NCI-H2196 treated with DMSO at 0.1 percent for 48 hours (cell line): ENCODE measurements around the gene DERL2.

Source experiments
- DNase-seq: peaks from one replicate; lab custom pipeline; 2025; ENCODE audit not compliant: unreplicated experiment; lab: John Stamatoyannopoulos, UW

DERL2 gene

GRCh38 chr17:5485270-5486205 is at the start of gene DERL2:
Gene DERL2 (minus strand): TSS chr17:5486178. CDS start chr17:5486161, 17 bp downstream.
- no peak for DNase-seq

DNA sequence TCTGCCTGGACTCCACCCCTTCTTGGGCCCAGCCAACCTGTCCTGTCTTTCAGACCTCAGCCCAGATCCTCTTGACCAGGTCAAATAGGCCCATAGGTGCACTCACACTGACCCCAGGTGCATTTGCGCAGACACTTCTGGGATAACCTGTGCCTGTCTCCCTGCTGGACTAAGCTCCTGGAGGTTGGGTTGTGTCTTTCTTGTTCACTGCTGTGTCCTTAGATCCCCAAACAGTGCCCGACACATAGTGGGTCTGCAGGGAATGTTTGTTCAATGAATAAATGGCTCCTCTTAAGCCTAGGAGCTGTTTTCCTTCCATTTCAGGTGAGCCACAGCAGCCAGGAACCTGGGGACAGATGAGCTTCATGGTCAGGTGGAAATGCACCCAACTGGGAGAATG is 49.5 kb upstream of the DERL2 start:
- no peak for DNase-seq

GRCh38 chr17:5533486-5534315 is 47.7 kb upstream of the DERL2 start:
- no peak for DNase-seq

DNA sequence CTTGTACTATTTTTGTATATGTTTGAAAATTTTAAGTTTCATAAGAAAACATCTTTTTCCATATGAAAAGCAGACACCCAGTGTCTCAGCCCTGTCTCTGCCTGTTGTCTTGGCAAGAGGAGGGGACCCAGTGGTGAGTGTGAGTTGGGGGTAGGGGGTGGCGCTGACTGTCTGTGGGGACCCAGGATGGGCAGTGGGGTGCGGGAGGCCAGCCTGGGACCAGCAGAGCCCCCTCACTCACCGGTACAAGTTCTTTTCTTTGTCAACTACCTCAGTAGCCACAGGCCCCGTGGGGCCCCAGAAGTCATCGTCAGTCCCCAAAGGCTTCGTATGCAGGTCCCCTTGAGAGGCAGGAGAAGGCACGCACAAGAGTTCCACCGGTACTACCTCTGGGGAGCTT is 46.6 kb upstream of the DERL2 start:
- DNase-seq = no peak

DNA sequence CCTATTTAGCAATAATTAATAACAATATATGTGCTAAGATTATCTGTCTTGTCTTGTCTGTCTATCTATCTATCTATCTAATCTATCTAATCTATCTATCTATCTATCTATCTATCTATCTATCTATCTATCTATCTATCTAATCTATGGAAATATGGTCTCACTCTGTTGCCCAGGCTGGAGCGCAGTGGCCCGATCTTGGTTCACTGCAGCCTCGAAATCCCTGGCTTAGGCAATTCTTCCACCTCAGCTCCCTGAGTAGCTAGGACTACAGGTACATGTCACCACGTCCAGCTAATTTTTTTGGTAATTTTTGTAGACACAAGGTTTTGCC is 45.1 kb upstream of the DERL2 start:
- no peak for DNase-seq

- DNase-seq = no peak
Observed at GRCh38 chr17:5530265-5531084, 44.5 kb upstream of the DERL2 start.

GRCh38 chr17:5527601-5528250 is 41.7 kb upstream of the DERL2 start:
- no peak for DNase-seq

GRCh38 chr17:5526821-5527598 is 41.0 kb upstream of the DERL2 start:
- DNase-seq = peak; percentile 1

- DNase-seq = no peak
Observed at GRCh38 chr17:5523249-5523648, 37.3 kb upstream of the DERL2 start.

DNA sequence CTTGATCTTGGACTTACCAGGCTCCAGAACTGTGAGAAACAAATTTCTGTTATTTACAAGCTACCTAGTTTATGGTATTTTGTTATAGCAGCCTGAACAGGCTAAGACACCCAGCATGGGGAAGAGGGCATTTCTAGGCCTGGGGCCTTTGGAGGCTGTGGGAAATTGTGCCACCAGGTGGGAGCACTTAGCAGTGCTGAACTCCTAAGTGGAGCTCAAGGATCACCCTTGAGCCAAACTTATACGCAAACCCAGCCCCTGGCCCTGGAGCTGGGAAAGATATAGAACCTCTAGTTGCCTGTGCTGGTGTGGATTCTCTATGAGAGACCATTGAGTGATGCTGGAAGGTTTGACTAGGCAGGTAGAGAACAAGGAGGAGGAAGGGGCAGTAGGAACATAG is 36.5 kb upstream of the DERL2 start:
- no peak for DNase-seq

DNA sequence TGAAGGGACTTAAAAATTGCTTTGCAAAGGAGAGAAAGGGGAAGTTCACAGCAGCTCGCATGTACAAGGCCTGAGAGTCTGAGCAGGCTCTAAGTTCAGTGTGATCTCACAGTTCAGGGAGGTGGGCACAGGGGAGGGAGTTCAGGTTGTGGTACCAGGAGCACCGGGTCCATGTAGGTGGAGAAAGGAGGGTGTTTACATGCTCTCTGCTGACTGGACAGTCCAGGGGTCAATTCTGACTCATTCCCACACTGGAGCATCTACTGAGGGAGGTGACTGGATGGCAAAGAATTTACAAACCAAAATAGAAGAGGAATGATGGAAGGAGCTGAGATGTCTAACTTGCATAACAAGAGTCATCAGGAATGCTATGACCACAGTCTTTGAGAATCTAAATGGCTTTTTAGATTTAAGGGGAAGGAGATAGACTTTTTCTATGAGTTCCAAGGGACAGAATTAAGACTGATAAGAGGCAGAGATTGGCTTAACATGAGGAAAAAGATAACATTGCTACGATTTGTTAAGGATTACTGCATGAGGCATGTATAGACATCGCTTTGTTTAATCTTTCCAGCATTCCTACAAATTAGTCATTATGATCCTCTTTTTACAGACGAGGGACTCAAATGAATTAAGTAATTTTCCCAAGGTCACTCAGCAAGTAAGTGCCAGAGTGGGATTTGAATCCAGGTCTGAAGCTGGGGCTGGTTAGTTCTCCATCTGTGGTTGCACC is 30.2 kb upstream of the DERL2 start:
- DNase-seq = no peak

DNA sequence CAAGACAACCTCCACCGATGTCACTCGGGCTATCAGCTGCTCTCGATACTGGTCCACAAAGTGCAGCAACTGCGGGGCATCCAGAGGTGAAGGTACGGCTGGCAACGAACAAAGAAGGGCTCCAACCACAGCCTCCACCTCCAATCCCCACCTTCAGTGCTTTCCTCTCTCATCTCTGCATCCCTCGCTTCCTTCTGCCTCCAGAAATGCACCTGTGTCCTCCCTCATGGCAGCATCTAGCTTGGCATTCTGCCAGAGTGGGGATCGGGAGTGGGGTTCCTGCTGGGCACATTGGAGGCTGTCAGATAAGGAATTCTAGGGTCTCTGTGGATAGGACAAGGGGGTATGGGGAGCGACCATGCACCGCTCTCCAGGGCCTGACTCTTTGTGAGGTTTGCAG is 29.0 kb upstream of the DERL2 start:
- no peak for DNase-seq

DNA sequence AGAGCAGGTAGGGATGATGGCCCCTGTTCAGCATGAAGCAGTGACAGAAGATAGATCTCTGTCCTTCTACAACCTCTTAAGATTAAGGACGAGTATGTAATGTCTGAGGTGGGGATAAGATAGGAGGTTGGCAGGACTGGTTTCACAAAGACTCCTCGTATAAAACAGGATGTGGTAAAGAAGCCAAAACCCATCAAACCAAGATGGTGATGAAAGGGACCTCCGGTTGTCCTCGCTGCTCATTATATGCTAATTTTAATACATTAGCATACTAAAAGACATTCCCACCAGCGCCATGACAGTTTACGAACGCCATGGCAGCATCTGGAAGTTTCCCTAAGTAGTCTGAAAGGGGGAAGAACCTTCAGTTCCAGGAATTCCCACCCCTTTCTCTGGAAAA is 27.6 kb upstream of the DERL2 start:
- DNase-seq = no peak

DNA sequence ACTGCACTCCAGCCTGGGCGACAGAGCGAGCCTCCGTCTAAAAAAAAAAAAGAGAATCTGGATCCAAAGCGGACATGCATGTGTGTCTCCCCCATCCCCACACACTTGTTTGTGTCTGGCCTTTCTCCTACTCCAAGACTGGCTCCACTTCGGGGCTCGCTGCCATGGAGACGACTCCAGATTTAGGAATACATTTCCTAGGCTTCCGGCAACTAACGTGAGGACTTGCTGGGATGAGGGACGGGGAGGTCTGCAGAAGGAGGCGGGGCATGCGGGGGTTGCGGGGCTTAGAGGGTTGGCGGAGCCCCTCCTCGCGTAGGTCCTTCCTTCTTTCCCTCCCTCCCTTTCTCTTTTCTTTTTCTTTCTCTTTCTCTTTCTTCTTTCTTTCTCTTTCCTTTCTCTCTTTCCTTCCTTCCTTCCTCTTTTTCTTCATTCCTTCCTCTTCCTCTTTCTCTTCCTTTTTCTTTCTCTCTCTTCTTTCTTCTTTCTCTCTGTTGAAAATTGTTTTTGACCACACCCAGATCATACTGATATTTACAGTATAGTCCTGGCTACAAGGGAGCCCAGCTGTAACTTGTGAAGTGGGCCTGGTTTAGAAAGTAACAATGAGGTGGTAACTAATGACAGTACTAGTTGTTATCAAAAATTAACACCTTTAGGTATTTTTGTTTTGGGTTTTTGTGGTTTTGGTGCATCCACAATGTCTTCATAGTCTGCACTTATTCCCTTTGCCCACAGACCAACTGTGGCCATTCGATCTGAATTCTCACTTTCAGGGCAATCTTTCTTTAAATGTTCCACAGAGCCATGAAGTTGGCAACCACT is 25.6 kb upstream of the DERL2 start:
- no peak for DNase-seq

DNA sequence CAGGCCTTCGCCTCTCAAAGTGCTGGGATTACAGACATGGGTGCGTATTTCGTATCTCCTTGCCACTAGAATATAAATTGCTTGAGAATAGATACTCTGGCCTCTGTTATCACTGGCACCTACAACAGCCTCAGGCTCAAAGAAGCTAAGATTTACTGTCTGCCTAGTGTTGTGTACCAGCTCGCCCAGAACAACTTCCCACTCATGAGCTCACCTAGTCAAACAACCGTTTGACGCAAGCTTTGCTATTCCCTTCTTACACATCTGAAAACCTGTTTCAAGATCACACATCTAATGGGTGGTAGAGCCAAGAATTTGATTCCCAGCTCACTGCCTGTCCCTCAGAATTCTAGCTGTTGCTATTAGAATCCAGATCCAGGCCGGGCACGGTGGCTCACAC is 24.8 kb upstream of the DERL2 start:
- DNase-seq = no peak

- no peak for DNase-seq
Observed at GRCh38 chr17:5509482-5509881, 23.5 kb upstream of the DERL2 start.

DNA sequence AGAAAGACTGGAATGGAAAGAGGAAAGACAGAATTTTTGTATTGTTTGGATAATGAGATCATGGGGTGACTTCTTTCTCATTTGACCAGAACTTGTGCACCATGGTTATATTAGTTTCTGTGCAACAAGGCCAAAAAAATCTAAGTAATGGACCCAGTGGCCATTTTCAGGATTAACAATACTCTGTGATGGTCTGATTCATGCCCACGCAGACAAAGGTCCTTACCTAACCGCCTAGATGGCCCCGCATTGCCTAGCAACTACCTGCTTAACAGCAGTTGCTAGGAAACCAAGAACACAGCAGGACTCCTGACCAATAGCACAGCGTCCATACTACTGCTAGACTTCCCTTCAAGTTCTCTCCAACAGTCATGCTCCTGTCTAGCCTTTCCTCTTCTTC is 22.8 kb upstream of the DERL2 start:
- DNase-seq = peak; percentile 62

DNA sequence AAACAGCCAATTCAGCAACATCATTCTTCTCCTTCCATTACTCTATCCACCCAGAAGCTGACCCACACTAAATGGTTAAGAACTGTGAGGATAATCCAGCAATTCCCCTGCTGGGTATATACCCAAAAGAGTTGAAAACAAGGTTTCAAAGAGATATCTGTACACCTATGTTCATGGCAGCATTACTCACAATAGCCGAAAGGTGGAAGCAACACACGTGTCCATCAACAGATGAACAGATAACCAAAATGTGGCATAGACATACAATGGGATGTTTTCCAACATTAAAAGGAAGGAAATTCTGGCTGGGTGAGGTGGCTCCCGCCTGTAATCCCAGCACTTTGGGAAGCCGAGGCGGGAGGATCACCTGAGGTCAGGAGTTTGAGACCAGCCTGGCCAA is 20.3 kb upstream of the DERL2 start:
- no peak for DNase-seq

DNA sequence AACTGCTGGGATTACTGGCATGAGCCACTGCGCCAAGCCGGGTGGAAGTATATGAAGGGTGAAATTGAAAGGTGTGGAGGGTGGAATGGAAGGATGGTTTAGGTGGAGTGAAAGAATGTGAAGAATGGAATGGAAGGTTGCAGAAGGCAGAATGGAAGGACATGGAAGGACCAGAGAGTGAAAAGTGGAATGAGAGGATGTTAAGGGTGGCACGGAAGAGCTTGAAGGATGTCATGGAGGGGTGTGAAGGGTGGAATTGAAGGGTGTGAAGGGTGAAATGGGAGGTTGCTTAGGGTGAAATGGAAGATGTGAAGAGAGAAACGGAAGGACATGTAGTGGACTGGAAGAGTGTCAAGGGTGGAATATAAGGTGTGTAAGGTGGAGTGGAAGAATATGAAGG is 16.6 kb upstream of the DERL2 start:
- no peak for DNase-seq
